CD14-positive monocyte (primary cell): ENCODE results near the gene GFOD1. TPM values are rescaled to one million over a fixed set of nuclear protein-coding genes. Genes with fewer than 3 reads are reported as not detected.

Source experiments
- DNase-seq, 3 donors: peaks; one replicate each; pipeline ENCODE4 v3.0.0-alpha.2; 2011 to 2022
- H2AFZ ChIP-seq: 2 replicates; pipeline ENCODE4 v1.6.0; 2012; ENCODE audit warnings: mild to moderate bottlenecking, low read depth, low read length, inconsistent platforms; ENCODE audit not compliant: insufficient read depth, poor library complexity, severe bottlenecking
- H3K27ac ChIP-seq, 2 donors: 1 replicate in 1 of 2; 2 replicates in 1 of 2; pipeline ENCODE4 v1.5.1; 2012 to 2013; ENCODE audit warnings: low read length in 2 of 2, control low read depth in 1 of 2, inconsistent platforms in 1 of 2, low read depth in 1 of 2, mild to moderate bottlenecking in 1 of 2
- H3K27me3 ChIP-seq, 2 donors: one replicate each; pipeline versions ENCODE4 v1.6.0 to v1.6.1; 2011 to 2013; ENCODE audit warnings: low read length in 2 of 2; ENCODE audit not compliant: control insufficient read depth in 2 of 2, insufficient read depth in 2 of 2
- H3K36me3 ChIP-seq, 2 donors: replicated peaks in 1 of 2; 1 replicate in 1 of 2; 2 replicates in 1 of 2; pipeline versions ENCODE4 v1.5.1 to v1.6.1; 2012 to 2013; ENCODE audit warnings: low read length in 2 of 2, control low read depth in 1 of 2, inconsistent platforms in 1 of 2, mild to moderate bottlenecking in 1 of 2; ENCODE audit not compliant: insufficient read depth in 2 of 2, control insufficient read depth in 1 of 2
- H3K4me1 ChIP-seq, 2 donors: 1 replicate in 1 of 2; 2 replicates in 1 of 2; pipeline versions ENCODE4 v1.5.1 to v1.6.1; 2012 to 2013; ENCODE audit warnings: low read length in 2 of 2, control low read depth in 1 of 2, inconsistent platforms in 1 of 2, mild to moderate bottlenecking in 1 of 2, moderate library complexity in 1 of 2; ENCODE audit not compliant: insufficient read depth in 2 of 2, control insufficient read depth in 1 of 2
- H3K4me2 ChIP-seq: replicated peaks from 2 replicates; pipeline ENCODE3; 2012; ENCODE audit warnings: low read length, moderate library complexity, mild to moderate bottlenecking; ENCODE audit not compliant: poor library complexity, severe bottlenecking; ENCODE audit errors: extremely low read depth
- H3K4me3 ChIP-seq, 3 experiments: fragments of 200-600 bp in 1 of 3; sonication (generic) in 1 of 3; replicated peaks in 1 of 3; 1 replicate in 2 of 3; 2 replicates in 1 of 3; pipeline ENCODE4 v1.5.1; 2011 to 2013; ENCODE audit warnings: low read length in 3 of 3, mild to moderate bottlenecking in 3 of 3, control low read depth in 2 of 3, low read depth in 2 of 3, inconsistent platforms in 1 of 3, moderate library complexity in 1 of 3
- H3K79me2 ChIP-seq: 2 replicates; pipeline ENCODE4 v1.6.0; 2012; ENCODE audit warnings: mild to moderate bottlenecking, control low read depth, inconsistent platforms, low read length, moderate library complexity; ENCODE audit not compliant: insufficient read depth
- H3K9ac ChIP-seq: 2 replicates; pipeline ENCODE4 v1.6.0; 2017; ENCODE audit warnings: low read length, mild to moderate bottlenecking; ENCODE audit not compliant: insufficient read depth, poor library complexity, severe bottlenecking
- H3K9me3 ChIP-seq, 2 donors: replicated peaks in 1 of 2; 1 replicate in 1 of 2; 2 replicates in 1 of 2; pipeline versions ENCODE4 v1.5.1 to v1.6.1; 2012 to 2013; ENCODE audit warnings: low read length in 2 of 2, control low read depth in 1 of 2; ENCODE audit not compliant: control insufficient read depth in 1 of 2, insufficient read depth in 1 of 2
- H4K20me1 ChIP-seq: 2 replicates; pipeline ENCODE4 v1.6.0; 2012; ENCODE audit warnings: mild to moderate bottlenecking, low read length, control low read depth, moderate library complexity; ENCODE audit not compliant: insufficient read depth
- H3K27ac Mint-ChIP-seq, 7 donors: one replicate each; pipeline ENCODE4 v1.8.0; 2020; ENCODE audit warnings: mild to moderate bottlenecking in 7 of 7, mixed read lengths in 7 of 7, moderate library complexity in 6 of 7, inconsistent platforms in 2 of 7
- H3K27me3 Mint-ChIP-seq, 3 donors: one replicate each; pipeline ENCODE4 v1.8.0; 2021 to 2022; ENCODE audit warnings: low read depth in 3 of 3, mild to moderate bottlenecking in 3 of 3, mixed read lengths in 3 of 3, moderate library complexity in 3 of 3, inconsistent platforms in 1 of 3
- H3K36me3 Mint-ChIP-seq, 2 donors: one replicate each; pipeline ENCODE4 v1.8.0; 2020; ENCODE audit warnings: mixed read lengths in 2 of 2, inconsistent platforms in 1 of 2, mild to moderate bottlenecking in 1 of 2
- H3K4me1 Mint-ChIP-seq: one replicate; pipeline ENCODE4 v1.8.0; 2020; ENCODE audit warnings: mild to moderate bottlenecking, mixed read lengths
- H3K4me3 Mint-ChIP-seq, 2 donors: one replicate each; pipeline ENCODE4 v1.8.0; 2020; ENCODE audit warnings: mild to moderate bottlenecking in 2 of 2, mixed read lengths in 2 of 2, moderate library complexity in 1 of 2
- H3K9me3 Mint-ChIP-seq, 7 donors: one replicate each; pipeline ENCODE4 v1.8.0; 2020 to 2022; ENCODE audit warnings: mixed read lengths in 7 of 7, mild to moderate bottlenecking in 6 of 7, moderate library complexity in 6 of 7, inconsistent platforms in 2 of 7
- WGBS: methylation state at CpG from one replicate; pipeline ENCODE4 v1.1.5; 2013; ENCODE audit warnings: missing lambda C conversion rate; ENCODE audit not compliant: insufficient coverage; 5-methylcytosine and 5-hydroxymethylcytosine counted together
- intact Hi-C, 2 donors: fragments of 100-400 bp; cut with micrococcal nuclease; formaldehyde crosslinking; loops; one replicate each; pipeline versions ENCODE4 v1.15.0 to v1.15.1; 2023
- polyA plus RNA-seq, 3 donors: library from polyadenylated mRNA; depleted of rRNA in 1 of 3; unstranded in 2 of 3; stranded (reverse) in 1 of 3; fragments of 300-500 nt in 2 of 3; fragments of >200 nt in 1 of 3; fragmentation: Illumina TruSeq in 2 of 3; gene quantifications; 1 replicate in 2 of 3; 2 replicates in 1 of 3; pipeline ENCODE4 v1.2.3, GENCODE V29; 2012 to 2021
- TF ChIP-seq, protein P1 (sequence below): fragments of 200-600 bp; IDR thresholded peaks from one replicate; pipeline ENCODE4 v1.8.0; 2022; ENCODE audit warnings: antibody characterized with exemption, mild to moderate bottlenecking

GFOD1 gene
- polyA plus RNA-seq, 3 donors: 2.4 to 8.7 (median 2.4) TPM

DNA sequence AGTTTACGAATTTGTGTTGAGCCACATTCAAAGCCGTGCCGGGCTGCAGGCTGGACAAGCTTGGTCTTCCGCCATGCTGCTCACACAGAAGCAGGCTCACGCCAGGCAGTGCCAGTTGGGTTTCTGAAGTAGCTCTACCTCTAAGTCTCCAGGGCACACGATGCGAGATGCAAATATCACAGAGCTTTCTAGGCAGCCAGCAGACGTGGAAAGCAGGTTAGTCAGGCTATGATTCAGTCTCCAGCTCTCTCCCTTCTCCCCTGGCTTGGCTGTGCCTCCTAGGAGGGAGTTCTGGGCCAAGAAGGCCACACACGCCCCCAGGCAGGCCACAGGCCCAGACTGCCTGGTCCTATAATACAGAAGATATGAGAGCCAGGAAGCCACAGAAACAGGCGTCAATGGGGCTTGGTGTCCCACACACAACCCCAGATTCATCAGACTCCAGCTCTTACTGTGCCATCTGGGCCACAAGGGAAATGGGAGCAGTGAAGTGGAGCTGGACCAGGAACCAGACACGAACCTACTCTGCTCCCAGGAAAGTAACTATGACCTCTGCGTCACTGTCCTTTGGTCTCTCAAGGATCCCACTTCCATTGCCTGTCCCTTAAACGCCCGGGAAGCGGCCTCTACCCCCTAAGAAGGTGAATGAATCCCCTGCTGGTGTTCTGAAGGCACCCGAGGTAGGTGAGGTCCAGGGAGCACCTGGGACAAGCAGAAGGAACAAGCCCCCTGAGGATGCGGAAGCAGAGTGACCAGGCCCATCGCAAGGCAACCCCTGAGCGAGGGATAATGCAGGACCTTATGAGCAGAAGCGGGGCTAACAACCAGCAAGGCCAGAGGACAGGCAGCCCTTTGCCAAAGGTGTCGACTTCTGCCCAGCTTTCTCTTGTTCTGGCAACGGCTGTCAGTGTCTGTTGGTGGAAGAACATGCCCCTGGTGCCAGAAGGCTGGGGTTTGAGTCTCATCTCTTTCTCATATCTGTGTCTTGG, 61.2 kb downstream of the GFOD1 start:
- Histone ChIP-seq H4K20me1 (no peaks in the 10 kb centered on the region), H2AFZ (no peak overlapping the region), H3K9ac (no peak overlapping the region), H3K9me3 (no peaks in the 10 kb centered on the region), H3K79me2 (peaks cover 5% of the 10 kb centered on the region), H3K4me2 (no peak overlapping the region), H3K4me1 (peaks cover 19 to 27% of the 10 kb centered on the region in 2 donors), H3K27ac (no peak overlapping the region), H3K27me3 (no peaks in the 10 kb centered on the region), H3K4me3 (no peak overlapping the region), H3K36me3 (no peaks in the 10 kb centered on the region)
- Mint-ChIP-seq H3K4me3 (no peak overlapping the region), H3K27ac (peak overlapping the region in 2 of 7 donors; percentile 10 to 33), H3K27me3 (peaks cover 2 to 7% (median 7%) of the 10 kb centered on the region in 3 donors), H3K4me1 (peaks cover 30% of the 10 kb centered on the region), H3K36me3 (peaks cover 5 to 20% of the 10 kb centered on the region in 2 donors), H3K9me3 (peaks cover 0 to 2% (median 0%) of the 10 kb centered on the region in 7 donors)
- intact Hi-C loops: no loop called here
- 98% methylated on average over 16 of the region's 22 CpGs for WGBS
- TF ChIP-seq, protein P1, sequence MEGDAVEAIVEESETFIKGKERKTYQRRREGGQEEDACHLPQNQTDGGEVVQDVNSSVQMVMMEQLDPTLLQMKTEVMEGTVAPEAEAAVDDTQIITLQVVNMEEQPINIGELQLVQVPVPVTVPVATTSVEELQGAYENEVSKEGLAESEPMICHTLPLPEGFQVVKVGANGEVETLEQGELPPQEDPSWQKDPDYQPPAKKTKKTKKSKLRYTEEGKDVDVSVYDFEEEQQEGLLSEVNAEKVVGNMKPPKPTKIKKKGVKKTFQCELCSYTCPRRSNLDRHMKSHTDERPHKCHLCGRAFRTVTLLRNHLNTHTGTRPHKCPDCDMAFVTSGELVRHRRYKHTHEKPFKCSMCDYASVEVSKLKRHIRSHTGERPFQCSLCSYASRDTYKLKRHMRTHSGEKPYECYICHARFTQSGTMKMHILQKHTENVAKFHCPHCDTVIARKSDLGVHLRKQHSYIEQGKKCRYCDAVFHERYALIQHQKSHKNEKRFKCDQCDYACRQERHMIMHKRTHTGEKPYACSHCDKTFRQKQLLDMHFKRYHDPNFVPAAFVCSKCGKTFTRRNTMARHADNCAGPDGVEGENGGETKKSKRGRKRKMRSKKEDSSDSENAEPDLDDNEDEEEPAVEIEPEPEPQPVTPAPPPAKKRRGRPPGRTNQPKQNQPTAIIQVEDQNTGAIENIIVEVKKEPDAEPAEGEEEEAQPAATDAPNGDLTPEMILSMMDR: no peak
- DNase-seq: no peak

DNA sequence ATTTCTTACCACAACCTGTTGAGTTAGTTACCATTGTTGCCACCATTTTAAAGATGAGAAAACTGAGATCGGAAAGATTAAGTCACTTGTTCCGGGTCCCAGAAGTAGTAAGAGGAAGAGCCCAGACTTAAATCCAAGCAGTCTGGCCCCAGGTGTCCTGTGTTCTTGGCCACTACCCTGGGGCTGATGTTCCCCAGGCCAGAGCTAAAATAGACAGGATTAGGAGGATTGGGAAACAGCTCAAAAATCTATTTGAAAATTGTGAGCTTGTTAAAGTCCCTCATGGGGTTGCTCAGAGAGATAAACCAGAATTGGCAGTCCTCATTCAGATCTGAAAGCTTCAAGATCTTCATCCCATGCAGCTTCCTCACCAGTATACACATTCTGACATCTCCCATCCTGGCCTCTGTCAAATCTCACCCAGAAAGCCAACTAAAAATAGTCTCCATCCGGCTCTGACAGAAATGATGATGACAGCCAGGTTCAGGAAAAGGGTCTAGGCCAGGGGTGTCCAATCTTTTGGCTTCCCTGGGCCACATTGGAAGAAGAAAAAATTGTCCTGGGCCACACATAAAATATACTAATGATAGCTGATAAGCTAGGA, 62.0 kb downstream of the GFOD1 start:
- H3K4me3 ChIP-seq: no peak overlapping the region
- TF ChIP-seq, protein P1: no peak
- Mint-ChIP-seq H3K4me3 (no peak overlapping the region), H3K9me3 (peaks cover 0 to 2% (median 0%) of the 10 kb centered on the region in 7 donors), H3K27me3 (peaks cover 2 to 7% (median 7%) of the 10 kb centered on the region in 3 donors), H3K36me3 (peaks cover 5 to 20% of the 10 kb centered on the region in 2 donors), H3K27ac (peak overlapping the region in 1 of 7 donors; percentile 38), H3K4me1 (peaks cover 30% of the 10 kb centered on the region)
- H3K9me3 ChIP-seq: no peaks in the 10 kb centered on the region
- intact Hi-C loops: no loop called here
- H3K4me2 ChIP-seq: no peak overlapping the region
- no peaks in the 10 kb centered on the region for H3K36me3 ChIP-seq
- H3K4me1 ChIP-seq: peaks cover 19 to 27% of the 10 kb centered on the region in 2 donors
- DNase-seq: no peak
- no peak overlapping the region for H3K27ac ChIP-seq
- H3K27me3 ChIP-seq: no peaks in the 10 kb centered on the region
- no peak overlapping the region for H2AFZ ChIP-seq
- no peaks in the 10 kb centered on the region for H4K20me1 ChIP-seq
- 50% methylated on average over 2 of the region's 3 CpGs for WGBS
- H3K9ac ChIP-seq: no peak overlapping the region
- H3K79me2 ChIP-seq: peaks cover 5% of the 10 kb centered on the region
